Endothelial cell of umbilical vein (primary cell): ENCODE measurements around the gene TBK1. TPM values are rescaled to one million over a fixed set of nuclear protein-coding genes. Genes with fewer than 3 reads are reported as not detected.

Source experiments
- BruUV-seq: library from RNA; stranded (reverse); fragments of 400-500 nt; replicated peaks from 2 replicates; lab custom pipeline; 2021; lab: Mats Ljungman, UMichigan
- CTCF ChIA-PET: fragments of 300-600, 350-600 bp; sonication (Branson Sonifier 250); formaldehyde crosslinking; loops from one replicate; lab custom pipeline; 2021; ENCODE audit warnings: antibody characterized with exemption, inconsistent platforms; lab: Charles Lee
- POLR2A ChIA-PET: fragments of 300-600, 350-600 bp; sonication (Branson Sonifier 250); formaldehyde crosslinking; loops from one replicate; lab custom pipeline; 2021; ENCODE audit warnings: antibody characterized with exemption, inconsistent platforms; lab: Charles Lee
- DNase-seq: peaks from one replicate; pipeline ENCODE4 v3.0.0-alpha.2; 2011; ENCODE audit warnings: low read depth, low spot score
- FAIRE-seq: peaks from 2 replicates; lab custom pipeline; 2011; peaks lifted over from hg19 to GRCh38; lab: Jason Lieb, UNC
- H2AFZ ChIP-seq: 2 replicates; pipeline ENCODE4 v1.6.0; 2012; ENCODE audit warnings: low read depth, low read length, control low read depth, inconsistent platforms
- H3K27ac ChIP-seq: 2 replicates; pipeline ENCODE4 v1.5.1; 2011; ENCODE audit warnings: low read depth, mild to moderate bottlenecking, control low read depth, low read length, moderate library complexity; ENCODE audit not compliant: insufficient read depth
- H3K27me3 ChIP-seq, 2 experiments: 2 replicates each; pipeline versions ENCODE4 v1.6.0 to v1.6.1; 2011; ENCODE audit warnings: low read length in 2 of 2, mixed read lengths in 1 of 2; ENCODE audit not compliant: control insufficient read depth in 2 of 2, insufficient read depth in 2 of 2
- H3K36me3 ChIP-seq, 2 experiments: 2 replicates in 1 of 2; 3 replicates in 1 of 2; pipeline ENCODE4 v1.5.1; 2011; ENCODE audit warnings: low read length in 2 of 2, mild to moderate bottlenecking in 1 of 2, moderate library complexity in 1 of 2; ENCODE audit not compliant: control insufficient read depth in 2 of 2, insufficient read depth in 2 of 2; ENCODE audit errors: extremely low read depth in 1 of 2
- H3K4me1 ChIP-seq: 3 replicates; pipeline ENCODE4 v1.5.1; 2011; ENCODE audit warnings: mild to moderate bottlenecking, low read length; ENCODE audit not compliant: control insufficient read depth, insufficient read depth; ENCODE audit errors: extremely low read depth
- H3K4me2 ChIP-seq: 2 replicates; pipeline ENCODE4 v1.6.1; 2011; ENCODE audit warnings: low read length, control low read depth, mixed read lengths; ENCODE audit not compliant: insufficient read depth
- H3K4me3 ChIP-seq, 3 experiments: fragments of 200-600 bp in 1 of 3; sonication (generic), shearing (Covaris generic) in 1 of 3; replicated peaks in 1 of 3; 2 replicates each; pipeline ENCODE4 v1.5.1; 2011 to 2016; ENCODE audit warnings: control low read depth in 3 of 3, low read length in 3 of 3, mild to moderate bottlenecking in 2 of 3, inconsistent platforms in 1 of 3, low read depth in 1 of 3, moderate library complexity in 1 of 3; ENCODE audit not compliant: insufficient read depth in 1 of 3
- H3K79me2 ChIP-seq: 2 replicates; pipeline ENCODE4 v1.6.0; 2012; ENCODE audit warnings: low read length, inconsistent platforms; ENCODE audit not compliant: control insufficient read depth, insufficient read depth
- H3K9ac ChIP-seq: replicated peaks from 2 replicates; pipeline ENCODE3; 2011; ENCODE audit warnings: low read length, control low read depth; ENCODE audit not compliant: insufficient read depth; ENCODE audit errors: extremely low read depth
- H3K9me1 ChIP-seq: replicated peaks from 3 replicates; pipeline ENCODE4 v1.6.0; 2011; ENCODE audit warnings: mild to moderate bottlenecking, low read length; ENCODE audit not compliant: control insufficient read depth, insufficient read depth; ENCODE audit errors: extremely low read depth
- H3K9me3 ChIP-seq: replicated peaks from 2 replicates; pipeline ENCODE4 v1.5.1; 2012; ENCODE audit warnings: low read length, inconsistent platforms; ENCODE audit not compliant: control insufficient read depth, insufficient read depth
- H4K20me1 ChIP-seq: replicated peaks from 2 replicates; pipeline ENCODE3; 2011; ENCODE audit warnings: mild to moderate bottlenecking, low read length; ENCODE audit not compliant: control insufficient read depth, insufficient read depth; ENCODE audit errors: extremely low read depth
- CTCF ChIP-seq, 2 donors: IDR thresholded peaks; 1 replicate in 1 of 2; 2 replicates in 1 of 2; pipeline ENCODE4 v1.5.1; 2011; ENCODE audit warnings: low read length in 2 of 2, mild to moderate bottlenecking in 2 of 2, moderate library complexity in 2 of 2, control low read depth in 1 of 2, inconsistent platforms in 1 of 2, low read depth in 1 of 2; ENCODE audit not compliant: insufficient read depth in 1 of 2; ENCODE audit errors: extremely low read depth in 1 of 2
- EZH2 ChIP-seq: IDR thresholded peaks from 2 replicates; pipeline ENCODE4 v1.6.1; 2012; ENCODE audit warnings: borderline replicate concordance, low read depth, mild to moderate bottlenecking, moderate library complexity, low read length, inconsistent platforms; ENCODE audit not compliant: severe bottlenecking
- FOS ChIP-seq: IDR thresholded peaks from 2 replicates; pipeline ENCODE4 v1.6.1; 2011; ENCODE audit warnings: mild to moderate bottlenecking, low read length, moderate library complexity, borderline replicate concordance; ENCODE audit not compliant: insufficient read depth
- GATA2 ChIP-seq: IDR thresholded peaks from 2 replicates; pipeline ENCODE4 v1.7.0; 2011; ENCODE audit warnings: low read depth, mild to moderate bottlenecking, moderate library complexity, mixed read lengths, low read length; ENCODE audit not compliant: insufficient read length, insufficient read depth
- JUN ChIP-seq: IDR thresholded peaks from 2 replicates; pipeline ENCODE4 v1.6.1; 2011; ENCODE audit warnings: borderline replicate concordance, low read depth; ENCODE audit not compliant: insufficient read length, insufficient read depth
- MYC ChIP-seq: IDR thresholded peaks from one replicate; pipeline ENCODE4 v1.6.1; 2011; ENCODE audit warnings: mild to moderate bottlenecking, low read depth, low read length
- POLR2A ChIP-seq: IDR thresholded peaks from 2 replicates; pipeline ENCODE4 v1.6.1; 2012; ENCODE audit warnings: low read depth, mild to moderate bottlenecking, control low read depth, low read length
- POLR2AphosphoS5 ChIP-seq: IDR thresholded peaks from 2 replicates; pipeline ENCODE4 v1.6.1; 2012; ENCODE audit warnings: low read depth, mild to moderate bottlenecking, control low read depth, low read length, moderate library complexity; ENCODE audit not compliant: insufficient read depth
- dilution Hi-C: fragments of 300-500 bp; cut with MboI; formaldehyde crosslinking; loops from one replicate; pipeline ENCODE4 v1.15.0; 2019; ENCODE audit warnings: low sequenced_read_pairs; ENCODE audit not compliant: extremely low pct_ligation_motif_present
- intact Hi-C: fragments of 100-400 bp; cut with micrococcal nuclease; formaldehyde crosslinking; loops from one replicate; pipeline ENCODE4 v1.10.0; 2022
- polyA plus RNA-seq, 4 experiments: library from polyadenylated mRNA; depleted of rRNA in 3 of 4; stranded (reverse) in 3 of 4; unstranded in 1 of 4; fragments of >200 nt; gene quantifications; 2 replicates each; pipeline versions ENCODE4 v1.2.1 to v1.2.3, GENCODE V29; 2011 to 2012; ENCODE audit warnings: missing spikeins in 1 of 4
- total RNA-seq: library from RNA; stranded (reverse); gene quantifications from 2 replicates; pipeline ENCODE4 v1.2.3, GENCODE V29; 2021
- TF ChIP-seq, protein P1 (sequence below): IDR thresholded peaks from 2 replicates; pipeline ENCODE4 v1.6.1; 2011; ENCODE audit not compliant: insufficient read depth, insufficient read length

Gene TBK1
- total and polyA plus RNA-seq, 2 donors (not counting 3 experiments of a cell fraction or from before 2014, with no cell fraction given), result 8.0 to 28.9 TPM

DNA sequence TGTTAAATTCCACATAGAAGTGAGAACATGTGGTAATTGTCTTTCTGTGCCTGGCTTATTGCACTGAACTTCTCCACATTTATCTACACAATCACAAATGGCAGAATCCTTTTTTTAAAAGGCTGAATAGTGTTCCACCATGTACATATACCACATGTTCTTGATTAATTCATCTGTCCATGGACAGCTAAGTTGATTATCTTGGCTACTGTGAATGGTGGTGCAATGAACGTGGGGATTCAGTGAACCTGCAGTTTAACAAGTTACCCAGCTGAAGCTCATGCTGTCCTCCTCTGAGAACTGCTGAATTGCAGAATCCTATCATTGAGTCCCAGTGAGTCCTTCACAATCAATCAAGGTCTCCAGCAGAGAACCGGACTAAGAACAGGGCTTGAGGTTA, 74.9 kb downstream of the TBK1 start:
- FAIRE-seq, result no peak
- TF ChIP-seq, protein P1, sequence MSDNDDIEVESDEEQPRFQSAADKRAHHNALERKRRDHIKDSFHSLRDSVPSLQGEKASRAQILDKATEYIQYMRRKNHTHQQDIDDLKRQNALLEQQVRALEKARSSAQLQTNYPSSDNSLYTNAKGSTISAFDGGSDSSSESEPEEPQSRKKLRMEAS, result no peak
- TF ChIP-seq CTCF (IDR thresholded peaks at IDR 0.05; ENCODE audit: extremely low read depth in 1 of 2, insufficient read depth in 1 of 2, low read depth in 1 of 2, low read length in 2 of 2) (no peak), POLR2AphosphoS5 (no peak), JUN (no peak), GATA2 (no peak), MYC (no peak), FOS (no peak), EZH2 (no peak), POLR2A (no peak)
- DNase-seq, result no peak
- intact Hi-C loops, result no loop called here
- Histone ChIP-seq H2AFZ (no peak overlapping the region), H3K4me2 (no peak overlapping the region), H3K36me3 (no peaks in the 10 kb centered on the region), H3K9me1 (no peaks in the 10 kb centered on the region), H3K27ac (no peak overlapping the region), H3K27me3 (peaks cover 2 to 5% of the 10 kb centered on the region in 2 experiments), H3K4me1 (no peaks in the 10 kb centered on the region), H3K79me2 (no peaks in the 10 kb centered on the region), H4K20me1 (no peaks in the 10 kb centered on the region), H3K4me3 (no peak overlapping the region), H3K9ac (no peak overlapping the region), H3K9me3 (no peaks in the 10 kb centered on the region)
- ChIA-PET CTCF (no interaction called here), POLR2A (no interaction called here)
- BruUV-seq, result no TSS peak
- dilution Hi-C loops, result no loop called here
